Endothelial cell of umbilical vein (primary cell): ENCODE results near the gene COL21A1. TPM values are rescaled to one million over a fixed set of nuclear protein-coding genes. Genes with fewer than 3 reads are reported as not detected.

ENCODE experiments used
- BruUV-seq: library from RNA; stranded (reverse); fragments of 400-500 nt; replicated peaks from 2 replicates; lab custom pipeline; 2021; lab: Mats Ljungman, UMichigan
- CTCF ChIA-PET: fragments of 300-600, 350-600 bp; sonication (Branson Sonifier 250); formaldehyde crosslinking; loops from one replicate; lab custom pipeline; 2021; ENCODE audit warnings: antibody characterized with exemption, inconsistent platforms; lab: Charles Lee
- POLR2A ChIA-PET: fragments of 300-600, 350-600 bp; sonication (Branson Sonifier 250); formaldehyde crosslinking; loops from one replicate; lab custom pipeline; 2021; ENCODE audit warnings: antibody characterized with exemption, inconsistent platforms; lab: Charles Lee
- DNase-seq: peaks from one replicate; pipeline ENCODE4 v3.0.0-alpha.2; 2011; ENCODE audit warnings: low read depth, low spot score
- FAIRE-seq: peaks from 2 replicates; lab custom pipeline; 2011; peaks lifted over from hg19 to GRCh38; lab: Jason Lieb, UNC
- H2AFZ ChIP-seq: 2 replicates; pipeline ENCODE4 v1.6.0; 2012; ENCODE audit warnings: low read depth, low read length, control low read depth, inconsistent platforms
- H3K27ac ChIP-seq: 2 replicates; pipeline ENCODE4 v1.5.1; 2011; ENCODE audit warnings: low read depth, mild to moderate bottlenecking, control low read depth, low read length, moderate library complexity; ENCODE audit not compliant: insufficient read depth
- H3K27me3 ChIP-seq, 2 experiments: 2 replicates each; pipeline versions ENCODE4 v1.6.0 to v1.6.1; 2011; ENCODE audit warnings: low read length in 2 of 2, mixed read lengths in 1 of 2; ENCODE audit not compliant: control insufficient read depth in 2 of 2, insufficient read depth in 2 of 2
- H3K36me3 ChIP-seq, 2 experiments: 2 replicates in 1 of 2; 3 replicates in 1 of 2; pipeline ENCODE4 v1.5.1; 2011; ENCODE audit warnings: low read length in 2 of 2, mild to moderate bottlenecking in 1 of 2, moderate library complexity in 1 of 2; ENCODE audit not compliant: control insufficient read depth in 2 of 2, insufficient read depth in 2 of 2; ENCODE audit errors: extremely low read depth in 1 of 2
- H3K4me1 ChIP-seq: 3 replicates; pipeline ENCODE4 v1.5.1; 2011; ENCODE audit warnings: mild to moderate bottlenecking, low read length; ENCODE audit not compliant: control insufficient read depth, insufficient read depth; ENCODE audit errors: extremely low read depth
- H3K4me2 ChIP-seq: 2 replicates; pipeline ENCODE4 v1.6.1; 2011; ENCODE audit warnings: low read length, control low read depth, mixed read lengths; ENCODE audit not compliant: insufficient read depth
- H3K4me3 ChIP-seq, 3 experiments: fragments of 200-600 bp in 1 of 3; sonication (generic), shearing (Covaris generic) in 1 of 3; replicated peaks in 1 of 3; 2 replicates each; pipeline ENCODE4 v1.5.1; 2011 to 2016; ENCODE audit warnings: control low read depth in 3 of 3, low read length in 3 of 3, mild to moderate bottlenecking in 2 of 3, inconsistent platforms in 1 of 3, low read depth in 1 of 3, moderate library complexity in 1 of 3; ENCODE audit not compliant: insufficient read depth in 1 of 3
- H3K79me2 ChIP-seq: 2 replicates; pipeline ENCODE4 v1.6.0; 2012; ENCODE audit warnings: low read length, inconsistent platforms; ENCODE audit not compliant: control insufficient read depth, insufficient read depth
- H3K9ac ChIP-seq: replicated peaks from 2 replicates; pipeline ENCODE3; 2011; ENCODE audit warnings: low read length, control low read depth; ENCODE audit not compliant: insufficient read depth; ENCODE audit errors: extremely low read depth
- H3K9me1 ChIP-seq: replicated peaks from 3 replicates; pipeline ENCODE4 v1.6.0; 2011; ENCODE audit warnings: mild to moderate bottlenecking, low read length; ENCODE audit not compliant: control insufficient read depth, insufficient read depth; ENCODE audit errors: extremely low read depth
- H3K9me3 ChIP-seq: replicated peaks from 2 replicates; pipeline ENCODE4 v1.5.1; 2012; ENCODE audit warnings: low read length, inconsistent platforms; ENCODE audit not compliant: control insufficient read depth, insufficient read depth
- H4K20me1 ChIP-seq: replicated peaks from 2 replicates; pipeline ENCODE3; 2011; ENCODE audit warnings: mild to moderate bottlenecking, low read length; ENCODE audit not compliant: control insufficient read depth, insufficient read depth; ENCODE audit errors: extremely low read depth
- EZH2 ChIP-seq: IDR thresholded peaks from 2 replicates; pipeline ENCODE4 v1.6.1; 2012; ENCODE audit warnings: borderline replicate concordance, low read depth, mild to moderate bottlenecking, moderate library complexity, low read length, inconsistent platforms; ENCODE audit not compliant: severe bottlenecking
- FOS ChIP-seq: IDR thresholded peaks from 2 replicates; pipeline ENCODE4 v1.6.1; 2011; ENCODE audit warnings: mild to moderate bottlenecking, low read length, moderate library complexity, borderline replicate concordance; ENCODE audit not compliant: insufficient read depth
- GATA2 ChIP-seq: IDR thresholded peaks from 2 replicates; pipeline ENCODE4 v1.7.0; 2011; ENCODE audit warnings: low read depth, mild to moderate bottlenecking, moderate library complexity, mixed read lengths, low read length; ENCODE audit not compliant: insufficient read length, insufficient read depth
- JUN ChIP-seq: IDR thresholded peaks from 2 replicates; pipeline ENCODE4 v1.6.1; 2011; ENCODE audit warnings: borderline replicate concordance, low read depth; ENCODE audit not compliant: insufficient read length, insufficient read depth
- MYC ChIP-seq: IDR thresholded peaks from one replicate; pipeline ENCODE4 v1.6.1; 2011; ENCODE audit warnings: mild to moderate bottlenecking, low read depth, low read length
- POLR2A ChIP-seq: IDR thresholded peaks from 2 replicates; pipeline ENCODE4 v1.6.1; 2012; ENCODE audit warnings: low read depth, mild to moderate bottlenecking, control low read depth, low read length
- POLR2AphosphoS5 ChIP-seq: IDR thresholded peaks from 2 replicates; pipeline ENCODE4 v1.6.1; 2012; ENCODE audit warnings: low read depth, mild to moderate bottlenecking, control low read depth, low read length, moderate library complexity; ENCODE audit not compliant: insufficient read depth
- dilution Hi-C: fragments of 300-500 bp; cut with MboI; formaldehyde crosslinking; loops from one replicate; pipeline ENCODE4 v1.15.0; 2019; ENCODE audit warnings: low sequenced_read_pairs; ENCODE audit not compliant: extremely low pct_ligation_motif_present
- intact Hi-C: fragments of 100-400 bp; cut with micrococcal nuclease; formaldehyde crosslinking; loops from one replicate; pipeline ENCODE4 v1.10.0; 2022
- polyA plus RNA-seq, 4 experiments: library from polyadenylated mRNA; depleted of rRNA in 3 of 4; stranded (reverse) in 3 of 4; unstranded in 1 of 4; fragments of >200 nt; gene quantifications; 2 replicates each; pipeline versions ENCODE4 v1.2.1 to v1.2.3, GENCODE V29; 2011 to 2012; ENCODE audit warnings: missing spikeins in 1 of 4
- total RNA-seq: library from RNA; stranded (reverse); gene quantifications from 2 replicates; pipeline ENCODE4 v1.2.3, GENCODE V29; 2021
- TF ChIP-seq, protein P1 (sequence below): IDR thresholded peaks from 2 replicates; pipeline ENCODE4 v1.6.1; 2011; ENCODE audit not compliant: insufficient read depth, insufficient read length
- TF ChIP-seq, protein P2 (sequence below), 2 donors: IDR thresholded peaks; 1 replicate in 1 of 2; 2 replicates in 1 of 2; pipeline ENCODE4 v1.5.1; 2011; ENCODE audit warnings: low read length in 2 of 2, mild to moderate bottlenecking in 2 of 2, moderate library complexity in 2 of 2, control low read depth in 1 of 2, inconsistent platforms in 1 of 2, low read depth in 1 of 2; ENCODE audit not compliant: insufficient read depth in 1 of 2; ENCODE audit errors: extremely low read depth in 1 of 2

The COL21A1 gene
- total and polyA plus RNA-seq, 2 donors (not counting 3 experiments of a cell fraction or from before 2014, with no cell fraction given): 0.22 to 1.4 TPM

DNA sequence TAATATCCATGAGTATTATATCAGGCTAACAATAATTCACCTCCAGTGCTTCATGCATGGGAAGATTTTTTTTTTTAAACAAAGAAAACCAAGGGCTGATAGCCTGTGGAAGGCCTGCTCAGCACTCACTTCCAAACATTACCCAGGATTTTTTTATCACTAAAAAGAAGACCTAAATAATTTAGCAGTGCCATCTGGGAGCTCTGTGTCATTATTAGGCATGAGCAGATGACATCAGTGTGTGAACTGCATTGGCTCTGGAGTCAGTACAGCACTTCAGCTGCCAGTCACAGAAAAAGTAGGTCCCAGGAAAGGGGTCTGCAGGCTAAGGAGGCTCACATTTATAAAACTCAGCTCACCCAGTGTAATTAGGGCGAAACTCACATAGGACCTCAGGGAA lies 94.8 kb downstream of the COL21A1 start:
- FAIRE-seq (no peak), DNase-seq (no peak)
- H2AFZ ChIP-seq: no peak overlapping the region
- no TSS peak for BruUV-seq
- H3K4me1 ChIP-seq: peaks cover 6% of the 10 kb centered on the region
- TF ChIP-seq EZH2 (no peak), POLR2AphosphoS5 (no peak)
- H3K4me2 ChIP-seq: no peak overlapping the region
- H3K36me3 ChIP-seq: no peaks in the 10 kb centered on the region
- no peak overlapping the region for H3K4me3 ChIP-seq
- H4K20me1 ChIP-seq: no peaks in the 10 kb centered on the region
- no peak overlapping the region for H3K9ac ChIP-seq
- H3K9me1 ChIP-seq: no peaks in the 10 kb centered on the region
- H3K79me2 ChIP-seq: no peaks in the 10 kb centered on the region
- ChIA-PET CTCF (no interaction called here), POLR2A (no interaction called here)
- no peak overlapping the region for H3K27ac ChIP-seq
- no peaks in the 10 kb centered on the region for H3K27me3 ChIP-seq
- H3K9me3 ChIP-seq: no peaks in the 10 kb centered on the region
- intact Hi-C loops: no loop called here
- dilution Hi-C loops: no loop called here

DNA sequence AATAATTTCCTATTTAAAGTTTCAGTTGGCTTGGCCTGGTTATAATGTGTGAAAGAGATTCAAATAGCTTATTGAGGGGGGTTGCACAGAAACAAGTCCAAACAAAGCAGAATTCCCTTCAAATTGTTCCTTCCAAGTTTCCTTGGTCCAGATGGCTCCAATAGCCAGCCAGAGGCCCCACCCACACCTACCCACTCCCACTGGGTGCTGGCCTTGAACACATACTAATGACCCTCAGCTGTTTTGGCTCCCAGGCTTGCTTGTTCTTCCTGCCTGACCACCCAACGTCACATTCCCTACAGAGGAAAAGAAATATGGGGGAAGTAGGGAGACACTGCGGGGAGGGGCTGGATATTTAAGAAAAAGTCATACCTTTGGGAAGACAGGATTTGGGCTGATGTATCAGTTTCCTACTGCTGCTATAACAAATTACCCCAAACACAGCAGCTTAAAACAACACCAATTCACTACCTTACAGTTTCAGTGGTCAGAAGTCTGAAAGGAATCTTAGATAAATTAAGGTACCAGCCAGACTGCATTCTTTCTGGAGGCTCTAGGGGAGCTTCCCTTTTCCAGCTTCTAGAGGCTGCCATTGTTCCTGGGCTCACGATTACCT lies 95.7 kb downstream of the COL21A1 start:
- Histone ChIP-seq H3K36me3 (no peaks in the 10 kb centered on the region), H3K9ac (no peak overlapping the region), H3K79me2 (no peaks in the 10 kb centered on the region), H3K27ac (no peak overlapping the region), H3K4me1 (peaks cover 6% of the 10 kb centered on the region), H3K9me3 (no peaks in the 10 kb centered on the region), H4K20me1 (no peaks in the 10 kb centered on the region), H2AFZ (no peak overlapping the region), H3K9me1 (no peaks in the 10 kb centered on the region), H3K4me2 (no peak overlapping the region), H3K4me3 (no peak overlapping the region), H3K27me3 (no peaks in the 10 kb centered on the region)
- no TSS peak for BruUV-seq
- FAIRE-seq: no peak
- intact Hi-C loops (no loop called here), dilution Hi-C loops (no loop called here)
- ChIA-PET CTCF (interaction anchor here (1.2 to 1.6 kb wide), 2 partner anchors 9 to 84 kb away, joined by 3 read pairs; no protein-coding TSS in a partner anchor), POLR2A (no interaction called here)
- DNase-seq: no peak
- TF ChIP-seq, protein P1, sequence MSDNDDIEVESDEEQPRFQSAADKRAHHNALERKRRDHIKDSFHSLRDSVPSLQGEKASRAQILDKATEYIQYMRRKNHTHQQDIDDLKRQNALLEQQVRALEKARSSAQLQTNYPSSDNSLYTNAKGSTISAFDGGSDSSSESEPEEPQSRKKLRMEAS: no peak
- TF ChIP-seq GATA2 (no peak), POLR2AphosphoS5 (no peak), JUN (no peak), EZH2 (no peak), FOS (no peak), MYC (no peak), POLR2A (no peak)
- TF ChIP-seq, protein P2, sequence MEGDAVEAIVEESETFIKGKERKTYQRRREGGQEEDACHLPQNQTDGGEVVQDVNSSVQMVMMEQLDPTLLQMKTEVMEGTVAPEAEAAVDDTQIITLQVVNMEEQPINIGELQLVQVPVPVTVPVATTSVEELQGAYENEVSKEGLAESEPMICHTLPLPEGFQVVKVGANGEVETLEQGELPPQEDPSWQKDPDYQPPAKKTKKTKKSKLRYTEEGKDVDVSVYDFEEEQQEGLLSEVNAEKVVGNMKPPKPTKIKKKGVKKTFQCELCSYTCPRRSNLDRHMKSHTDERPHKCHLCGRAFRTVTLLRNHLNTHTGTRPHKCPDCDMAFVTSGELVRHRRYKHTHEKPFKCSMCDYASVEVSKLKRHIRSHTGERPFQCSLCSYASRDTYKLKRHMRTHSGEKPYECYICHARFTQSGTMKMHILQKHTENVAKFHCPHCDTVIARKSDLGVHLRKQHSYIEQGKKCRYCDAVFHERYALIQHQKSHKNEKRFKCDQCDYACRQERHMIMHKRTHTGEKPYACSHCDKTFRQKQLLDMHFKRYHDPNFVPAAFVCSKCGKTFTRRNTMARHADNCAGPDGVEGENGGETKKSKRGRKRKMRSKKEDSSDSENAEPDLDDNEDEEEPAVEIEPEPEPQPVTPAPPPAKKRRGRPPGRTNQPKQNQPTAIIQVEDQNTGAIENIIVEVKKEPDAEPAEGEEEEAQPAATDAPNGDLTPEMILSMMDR (IDR thresholded peaks at IDR 0.05; ENCODE audit: extremely low read depth in 1 of 2, insufficient read depth in 1 of 2, low read depth in 1 of 2, low read length in 2 of 2): no peak
